AML-193 (cell line): ENCODE measurements around the gene ACTN1.
"Not testable (repeated sequence)": the region's sequence is repeated elsewhere in the genome, so short reads cannot be mapped to it uniquely, and the experiment has no call there.

Experiments used
- DNase-seq, 2 experiments: peaks; one replicate each; lab custom pipeline; 2025; lab: John Stamatoyannopoulos, UW

The ACTN1 gene

DNA sequence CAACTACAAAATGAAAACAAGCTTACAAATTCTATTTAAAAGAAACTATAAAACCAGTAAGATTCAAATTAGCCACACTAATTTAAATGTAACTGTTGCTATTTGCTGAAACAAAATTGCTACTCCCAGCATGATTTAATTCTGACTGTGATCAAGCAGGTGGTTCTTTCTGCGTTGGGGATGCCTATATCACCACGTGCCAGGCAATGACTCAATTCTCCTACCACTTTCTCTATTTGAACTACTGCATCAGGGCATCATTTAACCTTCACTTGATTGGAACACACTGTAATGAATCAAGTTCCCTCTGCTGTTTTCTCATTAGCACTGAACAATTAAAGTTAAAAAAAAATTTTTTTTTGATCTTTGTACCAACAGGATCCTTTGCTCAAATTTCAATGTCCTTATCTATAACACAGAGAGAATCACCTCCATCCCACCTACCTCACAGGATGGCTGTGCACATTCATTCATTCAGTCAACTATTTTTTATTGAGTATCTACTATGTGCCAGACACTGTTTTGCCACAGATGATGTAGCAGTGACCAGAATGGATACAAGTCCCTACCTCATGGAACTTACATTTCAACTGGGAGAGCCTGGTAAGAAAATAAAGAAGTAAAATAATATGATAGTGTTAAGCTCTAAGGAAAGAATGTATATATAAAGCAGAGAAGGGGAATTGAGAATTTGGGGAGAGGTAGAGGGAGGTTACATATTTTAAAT, 8.0 kb upstream of the ACTN1 start:
- no peak for DNase-seq

DNA sequence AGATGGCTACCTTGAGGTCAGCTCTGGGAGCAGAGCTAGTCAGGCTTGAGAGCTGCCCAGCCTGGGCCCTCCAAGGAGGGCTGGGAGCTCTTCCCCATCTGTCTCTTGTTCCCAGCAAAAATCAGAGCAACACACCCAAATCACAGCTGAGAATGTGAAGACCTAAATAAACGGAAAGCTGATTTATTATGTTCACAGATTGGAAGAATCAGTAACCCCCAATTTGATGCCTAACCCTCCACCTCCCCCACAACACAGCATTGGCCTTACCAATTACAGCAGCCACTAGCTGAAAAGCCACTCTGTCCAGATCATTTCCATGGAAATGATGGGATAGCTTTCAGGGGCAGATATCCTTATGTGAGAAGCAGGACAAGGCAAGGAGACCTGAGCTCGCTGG, 7.1 kb upstream of the ACTN1 start:
- DNase-seq = no peak

GRCh38 chr14:68984686-68985085, 5.6 kb upstream of the ACTN1 start:
- DNase-seq = no peak

DNA sequence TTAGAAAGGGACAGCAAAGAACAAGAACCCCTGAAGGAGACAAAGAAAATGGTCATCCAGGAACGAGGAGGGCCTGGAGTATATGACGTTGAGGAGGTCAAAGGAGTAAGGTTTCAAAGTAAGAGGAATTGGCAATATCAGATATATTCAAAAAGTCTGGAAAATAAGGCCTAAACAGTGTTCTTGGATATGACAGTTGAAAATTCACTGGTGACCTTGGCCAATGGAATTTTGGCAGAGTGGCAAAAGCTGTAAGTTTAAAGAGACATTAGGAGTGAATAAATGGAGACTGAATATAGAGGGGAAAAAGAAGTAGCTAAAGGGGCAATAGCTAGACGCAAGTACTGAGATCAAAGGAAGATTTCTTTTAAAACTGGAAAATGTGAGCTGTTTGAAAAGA, 4.1 kb upstream of the ACTN1 start:
- no peak for DNase-seq

- DNase-seq = no peak
These were observed 3.5 kb upstream of the ACTN1 start for GRCh38 chr14:68982581-68982980.

- no peak for DNase-seq
These were observed 2.5 kb upstream of the ACTN1 start for GRCh38 chr14:68981539-68981976.

DNA sequence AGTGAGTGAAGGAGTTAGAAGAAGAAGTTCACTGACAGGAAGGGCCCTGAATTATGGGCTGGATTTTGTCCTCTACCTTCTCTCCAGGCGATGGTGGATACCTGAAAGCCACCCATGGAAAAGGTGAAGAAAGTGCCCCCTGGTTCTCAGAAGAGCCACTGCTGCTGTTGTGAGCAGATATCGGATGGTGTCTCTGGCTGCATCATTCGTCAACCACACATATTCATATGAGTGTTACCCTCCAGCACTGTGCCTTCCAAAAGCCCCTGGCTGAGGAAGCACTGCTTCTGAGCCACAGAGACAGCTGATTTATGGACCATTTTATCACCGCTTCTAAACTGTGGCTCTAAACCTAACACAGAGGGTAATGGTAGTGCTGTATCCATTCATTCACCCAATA, 2.0 kb upstream of the ACTN1 start:
- no peak for DNase-seq

- DNase-seq = peak; percentile 13 to 38
These were observed 785 bp upstream of the ACTN1 start for GRCh38 chr14:68979722-68980451.

DNA sequence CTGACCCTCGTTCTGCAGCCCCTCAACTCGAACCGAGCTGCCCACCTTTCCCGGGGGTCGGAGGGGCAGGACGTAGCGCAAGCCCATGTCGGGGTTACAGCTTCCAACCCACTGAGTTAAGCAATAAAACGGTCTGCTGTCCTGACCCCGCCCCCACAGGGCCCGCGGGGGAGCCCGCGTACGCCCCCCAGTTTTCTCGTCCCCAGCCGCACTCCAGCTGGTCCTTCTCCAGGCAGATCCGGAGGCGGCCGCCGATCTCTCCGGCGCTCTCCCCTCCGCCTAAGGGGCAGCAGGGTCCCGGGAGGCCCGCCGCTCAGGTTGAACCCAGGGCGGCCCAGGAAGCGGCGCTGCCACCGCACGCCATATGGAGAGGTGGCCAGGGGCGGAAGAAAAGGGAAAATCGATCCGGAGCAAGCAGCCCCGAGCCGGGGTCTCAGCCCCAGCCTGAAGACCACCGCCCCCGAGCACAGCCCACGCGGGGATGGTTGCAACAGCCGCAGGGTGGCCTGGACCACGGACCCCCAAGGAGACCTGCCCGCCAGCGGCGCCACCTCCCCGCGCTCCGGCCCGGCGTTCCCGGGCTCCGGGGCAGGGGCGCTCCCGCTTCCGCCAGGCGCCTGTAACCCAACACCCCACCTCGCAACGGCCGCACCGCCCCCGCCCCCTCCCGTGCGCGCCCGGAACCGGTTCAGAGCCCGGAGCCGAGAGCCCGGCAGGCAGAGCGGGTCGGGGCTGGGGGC, 760 bp downstream of the ACTN1 start:
- DNase-seq = peak; percentile 68 to 73

GRCh38 chr14:68977718-68978171, 1.4 kb downstream of the ACTN1 start:
- DNase-seq = peak; percentile 82 to 86

- peak; percentile 68 to 76 for DNase-seq
These were observed 1.9 kb downstream of the ACTN1 start for GRCh38 chr14:68977180-68977717.

- DNase-seq = peak in 1 of 2 experiments; percentile 14
These were observed 2.7 kb downstream of the ACTN1 start for GRCh38 chr14:68976160-68977067.

DNA sequence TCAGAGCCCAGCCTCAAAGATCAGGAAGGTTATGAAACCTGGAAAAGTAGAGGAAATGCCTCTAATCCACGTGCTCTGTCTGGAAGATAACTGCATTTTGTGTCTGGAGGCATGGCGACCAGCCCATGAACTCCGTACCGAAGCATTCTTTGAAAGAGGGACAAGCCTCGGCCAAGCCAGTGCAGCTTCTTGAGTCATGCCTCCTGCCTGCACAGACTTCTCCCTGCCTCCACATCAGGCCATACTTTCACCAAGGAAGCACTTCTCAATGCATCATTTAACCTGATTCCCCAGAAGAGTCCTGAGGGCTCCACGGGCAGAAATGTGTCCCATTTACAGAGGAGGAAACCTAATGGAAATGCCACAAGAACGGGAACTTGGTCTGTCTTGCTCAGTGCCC, 3.4 kb downstream of the ACTN1 start:
- no peak for DNase-seq

- no peak for DNase-seq
These were observed 4.2 kb downstream of the ACTN1 start for GRCh38 chr14:68974759-68975347.

DNA sequence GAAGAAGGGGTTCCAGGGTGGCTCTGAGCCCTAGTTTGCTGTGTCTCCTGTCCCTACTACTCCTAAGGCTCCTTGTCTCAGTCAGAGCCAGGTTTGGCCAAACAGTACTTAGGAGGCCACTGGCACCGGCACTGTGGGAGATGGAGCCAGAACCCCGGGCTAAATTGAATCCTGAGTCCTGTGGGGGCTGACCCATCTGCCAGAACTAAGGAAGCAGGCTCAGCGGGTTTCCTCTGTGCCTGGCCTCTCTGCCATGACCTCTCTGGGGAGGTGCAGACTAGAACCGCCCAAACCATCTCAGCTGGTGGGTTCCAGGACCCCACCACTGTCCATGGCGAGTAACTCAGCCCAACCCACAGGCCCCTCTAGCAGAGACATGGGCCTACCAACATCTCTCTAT, 5.5 kb downstream of the ACTN1 start:
- DNase-seq = no peak

DNA sequence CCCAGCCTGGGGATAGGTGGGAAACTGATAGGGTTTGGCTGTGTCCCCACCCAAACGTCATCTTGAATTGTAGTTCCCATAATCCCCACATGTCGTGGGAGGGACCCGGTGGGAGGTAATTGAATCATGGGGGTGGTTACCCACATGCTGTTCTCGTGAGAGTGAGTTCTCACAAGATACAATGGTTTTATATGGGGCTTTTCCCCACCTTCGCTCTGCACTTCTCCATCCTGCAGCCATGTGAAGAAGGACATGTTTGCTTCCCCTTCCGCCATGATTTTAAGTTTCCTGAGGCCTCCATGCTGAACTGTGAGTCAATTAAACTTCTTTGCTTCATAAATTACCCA, 5.9 kb downstream of the ACTN1 start:
- not testable (repeated sequence) for DNase-seq

DNA sequence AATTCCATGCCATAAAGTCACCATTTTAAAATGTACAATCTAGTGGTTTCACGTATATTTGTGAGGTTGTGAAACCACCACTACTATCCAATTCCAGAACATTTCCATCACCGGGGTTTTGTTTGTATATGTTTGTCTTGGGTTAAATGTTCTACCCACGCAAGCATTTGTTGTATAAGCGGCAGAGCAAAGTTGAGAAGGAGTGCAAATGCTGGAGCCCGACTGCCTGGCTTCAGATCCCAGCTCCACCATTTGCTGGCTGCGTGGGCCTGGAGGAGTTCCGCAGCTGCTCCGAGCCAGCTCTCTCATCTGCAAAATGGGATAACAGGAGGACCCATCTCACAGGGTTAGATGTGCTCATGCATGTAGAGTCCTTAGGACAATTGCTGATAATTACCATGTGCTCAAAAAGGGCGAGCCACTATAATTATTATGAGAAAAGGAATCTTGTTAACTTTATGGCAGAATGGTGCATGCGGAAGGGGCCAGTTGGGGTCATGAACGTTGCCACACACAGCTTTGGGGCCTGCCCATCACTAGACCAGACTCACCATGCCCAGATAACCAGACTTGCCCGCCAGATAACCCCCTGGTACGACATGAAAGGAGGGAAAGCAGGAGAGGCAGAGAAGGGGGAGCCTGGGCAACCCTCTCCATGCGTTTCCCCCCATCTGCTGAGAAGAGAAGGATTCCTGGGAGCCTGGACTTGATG, 6.4 kb downstream of the ACTN1 start:
- DNase-seq = no peak

- DNase-seq = no peak
These were observed 7.6 kb downstream of the ACTN1 start for GRCh38 chr14:68971411-68972035.

DNA sequence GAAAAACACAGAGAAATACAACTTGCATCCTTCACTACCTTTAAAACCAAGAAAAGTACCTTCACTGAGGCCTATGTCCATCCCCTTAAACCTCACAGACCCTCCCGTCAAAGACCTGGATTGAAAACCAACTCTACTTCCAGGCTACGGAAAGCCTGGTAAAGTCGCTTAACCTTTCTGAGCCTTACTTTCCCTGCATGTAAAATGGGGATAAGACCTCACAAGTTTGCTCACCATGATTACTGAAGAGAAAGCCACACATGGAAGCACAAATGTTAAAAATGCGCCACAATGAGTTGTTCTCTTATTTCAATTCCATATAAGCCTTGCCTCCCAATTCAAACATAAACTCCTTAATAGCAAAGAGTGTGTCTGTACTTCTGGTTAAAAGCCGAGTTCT, 8.4 kb downstream of the ACTN1 start:
- DNase-seq = no peak

DNA sequence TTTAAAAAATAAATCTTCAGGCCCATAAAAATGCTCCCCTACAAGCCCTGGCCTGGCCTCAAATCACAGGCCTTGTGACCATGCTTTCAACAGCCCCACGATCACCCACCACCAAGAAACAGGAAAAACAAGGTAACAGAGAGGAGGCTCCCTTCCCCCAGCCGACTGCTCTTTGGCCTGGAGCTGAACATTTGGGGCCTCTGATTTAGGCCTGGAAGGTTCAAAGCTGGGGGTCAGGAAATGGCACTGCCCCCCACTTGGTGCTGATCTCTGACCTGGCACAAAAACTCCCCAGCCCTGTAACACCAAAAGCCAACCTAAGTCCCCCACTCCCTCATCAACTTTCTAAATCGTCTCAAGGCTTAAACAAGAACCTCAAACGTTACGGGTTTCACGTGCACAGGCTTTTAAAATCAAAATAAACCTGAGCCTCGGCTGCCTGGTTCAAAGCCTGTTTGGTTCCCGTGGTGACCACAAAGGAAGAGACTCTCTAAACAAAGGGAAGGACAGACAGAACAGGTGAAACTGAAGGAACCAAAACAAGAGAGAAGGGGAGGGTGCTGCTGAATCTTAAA, 9.0 kb downstream of the ACTN1 start:
- no peak for DNase-seq
